ENCODE measurements around the gene RAP1GAP. TPM values are rescaled to one million over a fixed set of nuclear protein-coding genes. Genes with fewer than 3 reads are reported as not detected.

RAP1GAP gene
- polyA plus RNA-seq, 4 donors: 18.4 to 24.3 (median 23.1) TPM

DNA sequence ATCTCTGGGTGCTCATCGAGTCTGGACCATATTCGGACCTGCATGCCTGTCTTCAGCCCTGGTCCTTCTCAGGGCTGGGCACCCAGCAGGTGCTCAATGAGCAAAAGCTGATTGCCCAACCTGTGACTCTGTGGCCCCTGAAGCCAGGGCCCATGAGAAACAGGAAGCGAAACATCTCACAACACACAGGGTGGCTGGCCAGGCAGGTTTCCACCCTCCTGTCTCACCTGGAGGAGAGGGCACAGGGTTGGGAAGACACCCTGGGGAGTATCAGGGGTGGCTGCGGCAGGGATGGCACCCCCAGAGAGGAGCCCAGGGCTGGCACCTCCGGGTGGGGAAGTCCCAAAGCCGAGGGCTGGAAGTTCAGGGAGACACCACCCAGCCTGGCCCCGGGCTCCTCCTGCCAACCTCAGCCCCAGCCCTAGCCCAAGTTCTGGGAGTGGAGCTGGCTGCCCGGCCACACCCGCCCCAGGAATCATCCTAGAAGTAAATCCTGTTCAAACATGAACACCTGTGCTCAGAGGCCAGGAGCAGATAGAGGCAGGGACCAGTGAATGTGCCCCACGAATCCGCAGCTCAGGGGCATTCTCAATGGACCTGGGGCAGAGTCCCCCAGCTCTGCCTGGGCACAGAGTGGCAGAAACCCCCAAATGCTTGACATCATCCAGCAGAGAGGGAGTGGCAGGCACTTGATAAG, 54.6 kb downstream of the RAP1GAP start:
- DNase-seq (ENCODE audit: low read depth in 4 of 4, low spot score in 2 of 4): no peak

DNA sequence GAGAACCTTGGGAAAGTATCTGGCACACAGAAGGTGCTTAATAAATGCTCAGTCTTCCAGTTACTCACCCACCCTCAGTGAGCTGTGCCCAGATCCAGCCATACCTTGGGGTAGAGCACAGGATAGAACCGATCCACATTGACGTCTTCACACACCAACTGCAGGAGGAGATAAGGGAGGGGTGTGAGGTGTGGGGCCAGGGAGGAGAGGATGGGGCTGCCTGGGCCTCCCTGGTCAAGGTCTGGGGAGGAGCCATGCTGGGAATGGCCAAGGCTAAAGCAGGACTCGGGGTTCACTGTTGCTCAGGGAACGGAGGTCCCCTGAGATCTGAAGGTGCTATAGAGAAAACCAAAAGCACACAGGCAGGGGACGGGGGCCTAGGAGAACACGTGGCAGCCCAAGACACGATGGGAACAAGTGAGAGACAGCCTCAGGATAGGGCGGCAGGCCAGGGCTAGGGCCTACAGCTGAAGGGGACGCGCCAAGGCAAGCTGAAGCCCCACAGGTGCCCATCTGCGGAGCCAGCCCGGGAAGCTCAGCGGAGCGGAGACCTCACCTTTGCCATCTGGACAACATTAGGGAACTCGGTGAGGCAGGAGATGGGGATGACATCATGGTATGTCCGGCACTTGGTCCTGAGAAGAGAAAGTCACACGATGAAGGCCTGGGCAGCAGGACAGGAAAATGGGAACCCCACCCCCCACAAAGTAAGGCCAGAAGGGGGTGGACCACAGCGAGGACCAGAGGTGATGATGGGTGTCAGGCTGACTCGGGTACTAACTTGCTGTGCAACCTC, 55.9 kb downstream of the RAP1GAP start:
- DNase-seq (ENCODE audit: low read depth in 4 of 4, low spot score in 2 of 4): no peak

- DNase-seq (ENCODE audit: low read depth in 4 of 4, low spot score in 2 of 4): no peak
Observed at GRCh38 chr1:21612057-21612456, 57.1 kb downstream of the RAP1GAP start.

DNA sequence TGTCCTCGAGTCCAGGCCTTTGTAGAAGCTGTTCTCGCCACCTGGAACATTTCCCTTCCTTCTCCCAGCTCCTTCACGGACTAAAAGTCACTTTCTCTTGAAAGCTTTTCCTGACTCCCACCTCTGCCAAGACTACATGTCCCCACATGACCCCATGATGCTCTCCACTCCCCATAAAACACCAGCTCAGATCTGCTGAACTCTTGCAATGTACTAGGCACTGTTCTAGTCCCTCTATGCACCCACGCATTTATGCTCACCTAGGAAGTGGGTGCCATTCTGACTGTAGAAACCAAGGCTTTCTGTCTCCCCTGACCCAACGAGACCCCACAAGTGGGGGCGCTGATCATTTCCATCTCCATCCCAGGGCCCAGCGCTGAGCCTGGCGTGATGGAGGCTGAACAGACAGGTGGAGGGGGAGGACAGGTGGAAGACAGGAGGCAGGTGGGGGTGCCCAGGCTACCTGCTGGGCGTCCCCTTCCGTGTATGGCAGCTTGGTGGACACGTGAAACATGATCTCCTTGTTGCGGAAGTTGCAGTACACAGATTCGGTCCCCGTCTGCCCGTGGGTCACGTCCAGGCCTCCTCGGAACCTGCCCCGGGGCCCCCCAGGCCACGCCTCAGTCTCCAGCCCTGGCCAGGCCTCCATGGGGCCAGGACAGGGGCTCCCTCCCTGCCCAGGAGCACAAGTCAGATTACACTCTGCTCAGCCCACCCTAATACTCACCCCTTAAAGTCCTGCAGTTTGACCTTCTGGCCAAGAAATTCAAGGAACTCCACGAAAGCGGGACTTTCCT, 58.0 kb downstream of the RAP1GAP start:
- no peak for DNase-seq (ENCODE audit: low read depth in 4 of 4, low spot score in 2 of 4)

GRCh38 chr1:21610027-21610426, 59.1 kb downstream of the RAP1GAP start:
- DNase-seq (ENCODE audit: low read depth in 4 of 4, low spot score in 2 of 4): no peak

DNA sequence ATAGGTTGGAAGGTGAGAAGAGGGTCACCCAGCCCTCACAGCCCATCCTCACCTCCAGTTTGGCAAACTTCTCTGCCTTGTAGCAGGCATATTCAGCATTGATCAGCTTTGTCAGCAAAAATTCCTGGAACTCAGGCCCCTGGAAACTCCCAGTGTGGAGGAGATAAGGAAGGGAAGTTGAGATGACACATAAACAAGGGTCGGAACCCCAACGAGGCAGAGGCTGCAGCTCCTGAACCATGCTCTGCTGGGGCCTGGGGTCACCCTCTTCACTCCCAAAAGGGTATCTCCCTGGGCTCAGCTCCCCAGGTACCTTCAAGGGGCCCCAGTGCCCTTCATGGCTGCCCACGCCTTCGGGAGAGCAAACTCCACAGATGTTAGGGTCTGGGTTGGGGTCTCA, 60.4 kb downstream of the RAP1GAP start:
- DNase-seq (ENCODE audit: low read depth in 4 of 4, low spot score in 2 of 4): no peak

GRCh38 chr1:21607549-21608529, 61.3 kb downstream of the RAP1GAP start:
- DNase-seq (ENCODE audit: low read depth in 4 of 4, low spot score in 2 of 4): peak in 1 of 4 donors; percentile 33

DNA sequence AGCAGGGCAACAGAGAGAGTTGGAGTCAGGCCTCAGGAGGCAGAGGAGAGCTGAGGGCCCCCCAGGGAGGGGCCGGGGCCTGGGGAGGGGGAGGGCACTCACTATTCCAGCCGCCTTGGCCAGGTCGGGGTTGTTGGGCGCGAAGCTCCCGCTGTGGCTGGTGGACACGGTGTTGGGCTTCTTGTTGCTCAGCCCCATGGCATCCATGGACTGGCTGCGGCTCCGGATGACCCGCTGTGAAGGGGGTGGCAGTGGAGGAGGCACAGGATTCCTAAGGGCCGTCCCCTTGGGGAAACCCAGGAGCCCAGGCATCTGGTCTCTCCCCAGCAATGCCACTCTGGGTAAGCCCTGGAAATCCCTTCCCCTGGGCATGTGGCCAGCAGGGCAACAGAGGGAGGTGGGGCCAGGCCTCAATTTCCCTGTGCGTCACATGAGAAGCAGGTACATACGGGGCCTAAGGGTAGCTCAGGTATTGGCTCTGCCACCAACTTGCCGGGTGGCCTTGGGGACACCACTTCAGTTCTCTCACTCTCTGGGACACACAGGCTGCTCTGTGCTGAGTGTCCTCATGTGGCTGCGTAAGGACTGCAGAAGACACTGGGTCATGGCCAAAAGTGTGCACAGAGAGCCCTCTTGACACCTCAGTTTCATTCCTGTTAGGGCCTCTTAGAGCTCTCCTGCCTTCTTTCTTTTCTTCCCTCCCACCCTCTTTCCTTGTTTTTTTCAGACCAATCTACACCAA, 63.0 kb downstream of the RAP1GAP start:
- DNase-seq (ENCODE audit: low read depth in 4 of 4, low spot score in 2 of 4): no peak

DNA sequence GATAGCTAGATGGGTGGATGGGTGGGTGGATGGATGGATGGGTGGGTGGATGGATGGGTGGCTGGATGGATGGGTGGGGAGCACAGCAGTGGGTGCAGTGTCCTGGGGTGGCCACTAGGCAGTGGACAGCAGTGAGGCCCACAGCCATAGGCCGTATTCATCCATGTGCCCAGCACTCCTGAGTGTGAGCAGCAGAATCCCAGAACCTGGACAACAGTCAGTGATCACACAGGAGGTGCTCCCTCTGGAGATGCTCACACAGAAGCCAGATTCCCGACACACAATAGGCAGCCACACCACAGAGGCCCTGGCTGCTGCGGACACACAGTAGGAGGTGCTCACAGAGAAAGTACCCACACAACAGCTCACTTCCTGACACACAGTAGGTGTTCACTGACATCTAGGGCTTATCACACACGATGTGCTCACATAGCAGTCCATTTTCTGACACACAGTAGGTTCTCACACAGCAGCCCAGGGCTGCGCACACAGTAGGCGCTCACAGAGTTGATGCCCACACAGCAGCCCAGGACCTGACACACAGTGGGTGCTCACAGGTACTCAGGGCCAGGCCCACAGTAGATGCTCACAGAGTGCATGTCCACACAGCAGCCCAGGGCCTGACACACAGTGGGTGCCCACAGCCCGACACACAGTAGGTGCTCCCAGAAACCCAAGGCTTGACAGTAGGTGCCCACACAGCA, 64.0 kb downstream of the RAP1GAP start:
- DNase-seq (ENCODE audit: low read depth in 4 of 4, low spot score in 2 of 4): no peak

- DNase-seq (ENCODE audit: low read depth in 4 of 4, low spot score in 2 of 4): no peak
Observed at GRCh38 chr1:21604208-21604957, 64.8 kb downstream of the RAP1GAP start.

DNA sequence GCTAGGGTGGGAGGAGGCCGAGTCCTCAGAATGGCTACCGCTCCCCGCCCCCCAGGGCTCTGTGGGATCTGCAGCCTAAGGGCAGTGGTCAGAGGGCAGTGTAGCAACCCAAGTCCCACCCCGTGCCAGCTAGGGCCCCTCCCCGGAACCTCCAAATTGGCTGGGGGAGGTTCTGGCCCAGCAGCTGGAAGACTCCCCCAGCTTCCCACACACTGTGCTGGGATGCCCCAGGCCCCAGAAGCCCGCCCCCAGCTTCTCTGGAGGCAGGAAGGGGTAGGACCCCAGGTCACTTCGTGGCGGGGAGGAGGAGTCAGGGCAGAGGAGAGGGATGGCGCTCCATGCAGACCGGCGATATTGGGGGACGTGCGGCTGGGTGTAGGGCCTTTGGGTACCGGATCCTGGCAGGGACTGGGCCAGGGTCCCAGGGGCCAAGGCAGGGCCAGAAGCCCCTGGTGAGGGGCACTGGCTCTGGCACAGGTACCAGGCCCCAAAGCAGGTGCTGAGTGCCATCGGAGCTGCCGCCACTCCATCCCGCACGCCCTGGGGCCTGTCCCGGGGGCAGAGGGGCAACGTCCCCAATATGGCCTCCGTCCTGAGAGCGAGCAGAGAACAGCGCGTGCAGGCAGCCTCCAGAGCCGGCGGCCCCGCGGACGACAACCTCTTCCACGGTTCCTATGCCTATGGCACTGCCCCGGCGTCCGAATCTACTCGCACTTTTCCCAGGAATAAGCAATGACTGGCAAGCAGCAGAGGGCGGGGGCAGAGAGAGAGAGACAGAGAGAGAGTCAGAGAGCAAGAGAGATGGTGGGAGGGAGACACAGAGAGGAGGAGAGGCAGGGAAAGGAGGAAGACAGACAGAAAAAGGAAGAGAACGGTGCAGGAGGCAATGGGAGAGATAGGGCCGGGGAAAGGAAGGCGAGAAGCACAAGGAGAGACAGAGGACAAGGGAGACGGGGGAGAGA, 65.7 kb downstream of the RAP1GAP start:
- no peak for DNase-seq (ENCODE audit: low read depth in 4 of 4, low spot score in 2 of 4)

- no peak for DNase-seq (ENCODE audit: low read depth in 4 of 4, low spot score in 2 of 4)
Observed at GRCh38 chr1:21601278-21602048, 67.7 kb downstream of the RAP1GAP start.

- no peak for DNase-seq (ENCODE audit: low read depth in 4 of 4, low spot score in 2 of 4)
Observed at GRCh38 chr1:21599402-21599801, 69.8 kb downstream of the RAP1GAP start.

- DNase-seq (ENCODE audit: low read depth in 4 of 4, low spot score in 2 of 4): no peak
Observed at GRCh38 chr1:21598904-21599303, 70.3 kb downstream of the RAP1GAP start.

DNA sequence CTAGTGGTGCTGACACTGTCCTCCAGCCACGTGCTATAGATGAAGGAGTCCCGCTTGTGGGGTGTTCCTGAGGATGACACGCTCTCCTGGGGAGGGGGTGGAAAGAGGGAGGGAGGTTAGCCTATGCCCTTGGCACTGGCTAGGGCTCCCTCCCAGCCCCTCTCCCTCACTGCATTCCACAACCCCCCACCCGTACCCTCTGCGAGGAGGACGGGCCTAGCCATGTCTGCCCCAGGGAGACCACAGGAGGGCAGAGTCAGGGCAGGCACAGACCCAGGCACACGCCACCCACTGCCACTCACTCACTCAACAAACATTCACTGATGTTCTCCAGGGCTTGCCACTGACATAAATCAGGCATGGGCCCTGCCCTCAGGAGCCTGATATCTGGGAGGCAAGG, 70.7 kb downstream of the RAP1GAP start:
- DNase-seq (ENCODE audit: low read depth in 4 of 4, low spot score in 2 of 4): no peak

DNA sequence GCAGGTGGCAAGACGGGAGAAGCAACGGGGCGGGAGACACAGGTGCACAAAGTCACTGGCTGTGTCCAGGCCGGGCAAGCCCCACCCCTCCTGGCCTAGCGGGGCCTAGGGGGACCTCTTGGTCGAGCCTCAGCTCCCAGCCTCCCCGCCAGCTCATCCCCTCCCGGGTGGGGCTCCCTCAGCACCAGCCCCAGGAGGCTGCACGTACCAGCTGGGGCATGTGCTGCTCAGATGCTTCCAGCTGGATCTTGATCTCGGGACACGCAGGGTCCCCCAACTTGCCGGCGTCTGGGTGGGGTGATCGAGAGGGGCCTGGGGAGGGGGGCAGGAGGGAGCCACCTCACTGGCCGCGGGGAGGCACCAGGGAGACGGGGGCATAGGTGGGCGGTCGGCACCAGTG, 71.4 kb downstream of the RAP1GAP start:
- no peak for DNase-seq (ENCODE audit: low read depth in 4 of 4, low spot score in 2 of 4)

Measured in left renal cortex interstitium (tissue), 4 donors.